NT2/D1 (cell line): Measurements from ENCODE around the gene OASL.

Experiments
- SUZ12 ChIP-seq: IDR thresholded peaks from 2 replicates; pipeline ENCODE4 v1.6.1; 2011; ENCODE audit not compliant: insufficient read length, insufficient read depth; ENCODE audit errors: extremely low read depth
- YY1 ChIP-seq: IDR thresholded peaks from 2 replicates; pipeline ENCODE4 v1.6.1; 2011; ENCODE audit not compliant: insufficient read length, insufficient read depth
- ZNF274 ChIP-seq: IDR thresholded peaks from 2 replicates; pipeline ENCODE4 v1.6.1; 2011; ENCODE audit warnings: mild to moderate bottlenecking, low read depth, low read length

DNA sequence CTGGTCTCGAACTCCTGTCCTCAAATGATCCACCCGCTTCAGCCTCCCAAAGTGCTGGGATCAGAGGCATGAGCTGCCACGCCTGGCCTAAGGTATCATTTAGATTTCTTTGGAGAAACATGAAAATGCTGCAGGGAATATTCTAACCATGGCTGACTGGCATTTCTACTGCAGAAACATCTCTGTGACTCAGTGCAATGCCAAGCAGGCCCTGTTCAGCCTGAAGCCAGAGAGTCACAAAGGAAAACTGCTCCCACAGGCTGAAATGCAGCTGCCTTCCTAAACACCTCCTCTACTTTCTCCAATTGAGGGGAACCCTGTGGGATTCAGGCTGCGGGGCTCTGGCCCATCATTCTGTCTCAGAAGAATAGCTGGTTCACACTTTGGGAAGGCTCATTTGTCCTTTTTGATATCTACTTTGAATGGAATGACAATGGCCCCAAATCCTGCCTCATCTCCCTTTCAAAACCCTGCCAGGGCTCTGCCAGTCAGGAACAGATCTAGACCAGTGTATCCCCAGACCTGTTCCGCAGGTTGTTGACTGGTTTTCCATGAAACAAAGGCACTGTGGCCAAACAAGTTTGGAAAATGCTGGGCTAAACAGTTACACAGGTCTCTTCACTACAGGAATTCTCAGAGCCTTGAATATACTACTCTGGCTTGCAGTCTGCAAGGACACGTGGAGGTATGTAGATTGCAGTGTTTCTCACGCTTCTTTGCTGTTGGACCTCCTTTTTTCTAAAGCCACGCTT, 30.5 kb downstream of the OASL start:
- TF ChIP-seq ZNF274 (no peak), YY1 (no peak), SUZ12 (no peak)
